Fibroblast of the aortic adventitia (primary cell): ENCODE measurements around the gene DLGAP5. TPM values are rescaled to one million over a fixed set of nuclear protein-coding genes. Genes with fewer than 3 reads are reported as not detected.
A peak's percentile ranks its signal among the peaks of the same experiment; 100 is the strongest.

Experiments used
- DNase-seq: peaks from one replicate; pipeline ENCODE4 v3.0.0-alpha.2; 2010; ENCODE audit warnings: low read depth
- H3K4me3 ChIP-seq: 2 replicates; pipeline ENCODE4 v1.5.1; 2011; ENCODE audit warnings: low read depth, mild to moderate bottlenecking, control low read depth, low read length, moderate library complexity
- total RNA-seq: library from RNA; depleted of rRNA; stranded (reverse); fragments of >200 nt; gene quantifications from 2 replicates; pipeline ENCODE4 v1.2.3, GENCODE V29; 2012; ENCODE audit warnings: low replicate concordance
- TF ChIP-seq, protein P1 (sequence below): IDR thresholded peaks from 2 replicates; pipeline ENCODE4 v1.5.1; 2011; ENCODE audit warnings: mild to moderate bottlenecking, low read length, control low read depth, inconsistent platforms; ENCODE audit not compliant: insufficient read depth

DLGAP5 gene
- total RNA-seq, 1 donor, result 23.8 TPM

DNA sequence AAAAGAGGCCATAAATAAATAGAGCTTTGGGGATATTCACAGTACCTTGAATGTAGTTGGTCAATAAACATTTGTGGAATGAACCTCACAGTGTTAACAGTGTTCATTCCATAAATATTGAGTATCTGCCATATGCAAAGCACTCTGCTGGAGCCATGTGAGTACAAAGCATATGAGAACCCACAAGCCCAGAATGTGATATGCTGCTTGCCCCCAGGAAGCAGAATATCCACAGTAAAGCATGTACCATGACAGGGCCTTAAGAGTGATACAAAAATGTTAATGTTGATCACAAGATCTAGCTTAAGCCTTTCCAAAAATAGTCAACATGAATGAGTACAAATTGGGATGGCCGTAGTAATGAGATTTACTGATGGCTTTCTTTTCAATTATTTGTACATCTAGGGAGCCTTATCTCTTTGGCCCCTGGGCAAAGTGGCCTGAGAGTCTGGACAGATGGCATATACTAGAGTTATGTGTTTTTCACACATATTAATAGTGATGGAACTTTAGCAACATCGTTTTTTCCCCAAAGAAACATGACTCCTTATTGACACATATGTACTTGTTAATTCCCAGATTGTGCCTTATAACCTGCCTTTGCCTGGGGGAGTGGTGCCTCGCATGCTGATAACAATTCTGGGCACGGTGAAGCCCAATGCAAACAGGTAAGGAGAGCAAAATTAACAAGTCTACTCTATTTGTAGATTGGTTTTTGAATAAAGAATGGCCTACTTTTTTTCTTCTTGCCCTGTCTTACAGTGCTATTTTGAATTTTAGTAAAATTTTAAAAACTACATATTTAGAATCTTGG is 51.5 kb downstream of the DLGAP5 start:
- TF ChIP-seq, protein P1, sequence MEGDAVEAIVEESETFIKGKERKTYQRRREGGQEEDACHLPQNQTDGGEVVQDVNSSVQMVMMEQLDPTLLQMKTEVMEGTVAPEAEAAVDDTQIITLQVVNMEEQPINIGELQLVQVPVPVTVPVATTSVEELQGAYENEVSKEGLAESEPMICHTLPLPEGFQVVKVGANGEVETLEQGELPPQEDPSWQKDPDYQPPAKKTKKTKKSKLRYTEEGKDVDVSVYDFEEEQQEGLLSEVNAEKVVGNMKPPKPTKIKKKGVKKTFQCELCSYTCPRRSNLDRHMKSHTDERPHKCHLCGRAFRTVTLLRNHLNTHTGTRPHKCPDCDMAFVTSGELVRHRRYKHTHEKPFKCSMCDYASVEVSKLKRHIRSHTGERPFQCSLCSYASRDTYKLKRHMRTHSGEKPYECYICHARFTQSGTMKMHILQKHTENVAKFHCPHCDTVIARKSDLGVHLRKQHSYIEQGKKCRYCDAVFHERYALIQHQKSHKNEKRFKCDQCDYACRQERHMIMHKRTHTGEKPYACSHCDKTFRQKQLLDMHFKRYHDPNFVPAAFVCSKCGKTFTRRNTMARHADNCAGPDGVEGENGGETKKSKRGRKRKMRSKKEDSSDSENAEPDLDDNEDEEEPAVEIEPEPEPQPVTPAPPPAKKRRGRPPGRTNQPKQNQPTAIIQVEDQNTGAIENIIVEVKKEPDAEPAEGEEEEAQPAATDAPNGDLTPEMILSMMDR, result no peak
- no peak overlapping the region for H3K4me3 ChIP-seq
- no peak for DNase-seq

- DNase-seq, result no peak
- no peak overlapping the region for H3K4me3 ChIP-seq
- TF ChIP-seq, protein P1, result no peak
Measured at GRCh38 chr14:55139141-55139540, 52.2 kb downstream of the DLGAP5 start.

GRCh38 chr14:55138091-55138490 is 53.3 kb downstream of the DLGAP5 start:
- DNase-seq, result no peak
- H3K4me3 ChIP-seq, result peak overlapping the region; percentile 38
- TF ChIP-seq, protein P1, result peak; percentile 48

DNA sequence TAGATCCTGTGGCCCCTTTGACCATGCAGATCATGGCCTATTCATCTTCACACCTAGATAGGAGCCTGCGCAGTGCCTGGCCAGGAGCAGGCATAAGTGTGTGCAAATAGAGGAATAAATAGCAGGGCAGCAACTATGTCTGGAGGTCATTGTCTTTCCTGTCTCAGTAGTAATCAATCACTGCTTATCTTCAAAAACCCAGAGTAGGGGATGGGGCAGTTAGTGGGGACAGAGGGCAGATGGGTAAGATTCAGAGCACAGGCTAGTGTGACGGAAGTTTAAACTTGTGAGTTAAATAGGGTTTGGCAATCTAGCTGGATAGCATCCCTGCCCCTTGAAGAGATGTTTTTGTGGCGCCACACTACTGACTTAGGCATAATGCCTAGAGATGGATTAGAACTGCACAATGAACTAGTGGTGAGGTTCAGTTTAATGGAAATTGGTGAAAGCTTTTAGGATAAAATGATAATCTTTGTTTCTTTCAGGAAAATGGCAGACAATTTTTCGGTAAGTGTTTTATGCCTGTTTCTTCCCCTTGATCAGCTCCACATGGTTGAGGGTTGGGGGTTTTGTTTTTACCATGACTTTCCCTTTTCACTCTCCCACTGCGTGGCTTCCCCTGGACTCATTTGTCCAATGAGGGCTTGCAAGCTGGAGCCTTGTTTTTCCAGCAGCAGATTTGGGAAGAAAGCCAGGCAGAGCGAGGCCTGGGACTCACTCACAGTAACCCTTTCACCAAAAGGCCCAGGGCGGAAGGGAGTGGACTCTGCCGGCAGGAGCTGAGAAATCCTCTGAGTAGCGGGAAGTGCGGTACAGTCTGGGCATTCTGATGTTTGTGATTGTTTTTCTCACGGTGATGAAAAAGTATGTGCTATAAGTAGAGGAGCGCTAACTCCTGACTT is 54.2 kb downstream of the DLGAP5 start:
- DNase-seq, result peak; percentile 87
- TF ChIP-seq, protein P1, result peak; percentile 41
- peak overlapping the region; percentile 38 for H3K4me3 ChIP-seq

DNA sequence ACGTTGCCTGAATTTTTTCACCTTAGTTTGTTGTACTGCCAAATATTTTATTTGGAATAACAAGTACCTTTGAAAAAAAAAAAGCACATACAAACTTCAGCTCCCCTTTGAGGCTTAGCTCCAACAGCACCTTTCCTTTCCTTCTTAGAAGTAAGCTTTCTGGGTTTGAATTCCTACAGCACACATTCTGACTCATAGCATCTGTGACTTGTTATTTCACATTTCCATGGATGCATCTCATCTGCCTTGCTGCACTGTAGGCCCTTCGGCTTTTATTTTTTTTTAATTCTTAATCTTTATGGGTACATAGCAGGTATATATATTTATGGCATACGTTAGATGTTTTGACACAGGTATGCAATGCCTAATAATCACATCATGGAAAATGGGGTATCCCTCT is 55.1 kb downstream of the DLGAP5 start:
- TF ChIP-seq, protein P1, result no peak
- no peak overlapping the region for H3K4me3 ChIP-seq
- peak; percentile 59 for DNase-seq

GRCh38 chr14:55133416-55133815 is 58.0 kb downstream of the DLGAP5 start:
- H3K4me3 ChIP-seq, result peak overlapping the region; percentile 27
- DNase-seq, result peak; percentile 74
- TF ChIP-seq, protein P1, result peak; percentile 59
